Measurements from ENCODE around the gene KCNQ1. TPM values are rescaled to one million over a fixed set of nuclear protein-coding genes. Genes with fewer than 3 reads are reported as not detected.

Gene KCNQ1
- polyA plus RNA-seq, 1 experiment: not detected

DNA sequence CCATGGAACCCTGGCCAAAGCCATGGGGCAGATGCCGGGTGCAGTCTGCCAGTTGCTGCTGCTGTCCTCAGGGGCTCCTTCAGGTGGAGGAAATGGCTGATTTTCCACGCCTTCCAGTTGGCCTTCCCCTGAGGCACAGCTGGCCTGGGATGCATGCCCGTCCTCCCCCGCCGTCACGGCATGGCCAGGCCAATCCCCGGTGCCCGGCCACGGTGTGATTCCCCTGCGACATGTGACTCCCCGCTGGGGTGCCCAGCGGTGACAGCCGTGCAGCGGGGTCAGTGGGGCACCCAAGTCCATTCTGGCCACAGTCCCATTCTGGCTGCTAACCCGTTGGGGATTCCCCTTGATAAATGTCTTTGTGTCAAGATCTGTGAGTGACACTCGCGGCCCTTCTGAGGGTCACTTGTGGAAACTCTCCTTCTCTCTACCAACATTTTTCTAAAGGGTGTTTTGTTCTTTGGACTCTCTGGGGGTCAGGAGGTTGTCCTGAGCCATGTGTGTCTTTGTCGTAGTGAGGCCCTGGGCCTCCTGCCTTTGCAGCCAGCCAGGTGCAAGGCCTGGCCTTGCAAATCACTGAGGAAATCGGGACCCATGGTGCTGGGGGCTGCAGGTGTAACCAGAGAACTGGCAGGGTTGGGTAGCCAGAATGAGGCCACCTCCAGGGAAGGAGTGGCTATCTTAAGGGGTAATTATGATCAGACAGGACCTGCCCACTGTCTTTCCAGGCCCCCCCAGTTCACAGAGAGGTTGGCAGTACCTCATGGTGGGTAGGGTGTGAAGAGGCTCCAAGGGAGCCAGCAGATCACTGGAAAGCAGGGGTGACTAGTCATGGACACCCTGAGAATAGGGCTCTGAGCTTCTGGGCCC, 217.9 kb downstream of the KCNQ1 start:
- TF ChIP-seq, protein P1, sequence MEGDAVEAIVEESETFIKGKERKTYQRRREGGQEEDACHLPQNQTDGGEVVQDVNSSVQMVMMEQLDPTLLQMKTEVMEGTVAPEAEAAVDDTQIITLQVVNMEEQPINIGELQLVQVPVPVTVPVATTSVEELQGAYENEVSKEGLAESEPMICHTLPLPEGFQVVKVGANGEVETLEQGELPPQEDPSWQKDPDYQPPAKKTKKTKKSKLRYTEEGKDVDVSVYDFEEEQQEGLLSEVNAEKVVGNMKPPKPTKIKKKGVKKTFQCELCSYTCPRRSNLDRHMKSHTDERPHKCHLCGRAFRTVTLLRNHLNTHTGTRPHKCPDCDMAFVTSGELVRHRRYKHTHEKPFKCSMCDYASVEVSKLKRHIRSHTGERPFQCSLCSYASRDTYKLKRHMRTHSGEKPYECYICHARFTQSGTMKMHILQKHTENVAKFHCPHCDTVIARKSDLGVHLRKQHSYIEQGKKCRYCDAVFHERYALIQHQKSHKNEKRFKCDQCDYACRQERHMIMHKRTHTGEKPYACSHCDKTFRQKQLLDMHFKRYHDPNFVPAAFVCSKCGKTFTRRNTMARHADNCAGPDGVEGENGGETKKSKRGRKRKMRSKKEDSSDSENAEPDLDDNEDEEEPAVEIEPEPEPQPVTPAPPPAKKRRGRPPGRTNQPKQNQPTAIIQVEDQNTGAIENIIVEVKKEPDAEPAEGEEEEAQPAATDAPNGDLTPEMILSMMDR (IDR thresholded peaks at IDR 0.05; ENCODE audit: low read depth, low read length): no peak
- peaks cover 15% of the 10 kb centered on the region for H3K27me3 ChIP-seq (ENCODE audit: control insufficient read depth, insufficient read depth, low read length)
- no peak overlapping the region for H3K4me3 ChIP-seq (ENCODE audit: low read depth, low read length)
- CTCF ChIA-PET: no interaction called here
- POLR2A ChIA-PET: no interaction called here
- H3K27ac ChIP-seq (ENCODE audit: low read depth, low read length): no peak overlapping the region
- H3K9me3 ChIP-seq (ENCODE audit: control insufficient read depth, insufficient read depth, low read length): peaks cover 58% of the 10 kb centered on the region
- DNase-seq (ENCODE audit: low read depth, low spot score): no peak

DNA sequence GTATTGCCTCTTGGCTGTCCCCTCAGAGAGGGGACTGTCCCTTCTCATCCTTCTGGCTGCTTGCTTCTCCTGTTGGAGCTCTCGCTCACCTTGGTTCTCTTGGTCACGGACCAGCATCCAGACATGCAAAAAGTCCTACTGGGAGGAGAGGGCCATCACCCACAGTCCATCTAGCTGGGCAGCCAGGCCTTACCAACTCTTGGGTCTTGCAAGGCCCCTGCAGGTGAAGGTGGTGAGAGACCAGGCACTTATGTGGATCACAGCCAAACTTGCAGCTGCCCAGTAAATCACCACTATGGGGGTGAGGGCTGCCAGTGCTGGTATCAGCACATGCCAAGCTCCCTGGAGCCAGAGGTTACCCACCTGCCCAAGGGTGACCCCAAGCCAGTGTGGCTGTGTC, 218.7 kb downstream of the KCNQ1 start:
- POLR2A ChIA-PET: no interaction called here
- TF ChIP-seq, protein P1 (IDR thresholded peaks at IDR 0.05; ENCODE audit: low read depth, low read length): no peak
- Histone ChIP-seq H3K27ac (ENCODE audit: low read depth, low read length) (no peak overlapping the region), H3K27me3 (ENCODE audit: control insufficient read depth, insufficient read depth, low read length) (peaks cover 15% of the 10 kb centered on the region), H3K9me3 (ENCODE audit: control insufficient read depth, insufficient read depth, low read length) (peaks cover 52% of the 10 kb centered on the region), H3K4me3 (ENCODE audit: low read depth, low read length) (no peak overlapping the region)
- CTCF ChIA-PET: no interaction called here
- DNase-seq (ENCODE audit: low read depth, low spot score): no peak

DNA sequence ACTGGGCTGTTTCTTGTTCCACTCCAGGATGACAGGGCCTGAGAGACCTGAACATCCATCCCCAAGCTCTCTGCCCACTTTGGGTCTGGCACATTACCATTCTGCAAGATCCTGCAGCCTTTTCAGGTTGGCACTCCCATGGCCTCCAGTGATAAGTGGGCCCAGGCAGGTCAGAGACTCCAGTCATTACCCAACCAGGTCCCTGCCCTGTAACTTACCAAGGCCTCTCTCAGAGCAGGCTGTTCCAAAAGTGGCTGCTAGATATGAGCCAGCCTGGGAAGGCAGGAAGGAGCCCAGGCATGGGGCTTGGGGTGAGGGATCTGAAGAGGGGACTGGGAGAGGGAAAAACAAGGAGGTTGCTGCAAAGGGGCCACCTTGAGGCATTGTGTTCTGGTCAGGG, 219.1 kb downstream of the KCNQ1 start:
- H3K4me3 ChIP-seq (ENCODE audit: low read depth, low read length): no peak overlapping the region
- H3K9me3 ChIP-seq (ENCODE audit: control insufficient read depth, insufficient read depth, low read length): peaks cover 52% of the 10 kb centered on the region
- TF ChIP-seq, protein P1 (IDR thresholded peaks at IDR 0.05; ENCODE audit: low read depth, low read length): no peak
- H3K27ac ChIP-seq (ENCODE audit: low read depth, low read length): no peak overlapping the region
- H3K27me3 ChIP-seq (ENCODE audit: control insufficient read depth, insufficient read depth, low read length): peaks cover 15% of the 10 kb centered on the region
- POLR2A ChIA-PET: no interaction called here
- CTCF ChIA-PET: no interaction called here
- no peak for DNase-seq (ENCODE audit: low read depth, low spot score)

DNA sequence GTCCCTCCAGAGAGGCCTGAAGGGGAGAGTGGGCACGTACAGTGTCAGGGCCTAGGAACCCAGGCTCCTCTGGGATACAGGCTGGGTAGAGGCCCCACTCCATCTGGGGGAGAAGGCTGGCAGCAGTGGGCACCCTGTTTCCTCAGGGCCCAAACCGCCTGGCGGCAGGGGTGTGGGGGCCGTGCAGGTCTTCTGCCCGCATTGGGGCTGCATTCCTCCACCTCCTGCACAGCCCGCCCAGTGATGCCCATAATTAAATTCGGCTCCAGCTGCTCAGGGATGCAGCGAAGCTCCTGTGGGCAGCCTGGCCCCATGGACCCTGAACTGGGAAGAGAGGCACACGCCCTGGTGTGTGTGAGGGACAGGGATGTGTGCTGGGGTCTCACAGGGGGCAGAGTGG, 219.6 kb downstream of the KCNQ1 start:
- peaks cover 15% of the 10 kb centered on the region for H3K27me3 ChIP-seq (ENCODE audit: control insufficient read depth, insufficient read depth, low read length)
- peaks cover 52% of the 10 kb centered on the region for H3K9me3 ChIP-seq (ENCODE audit: control insufficient read depth, insufficient read depth, low read length)
- TF ChIP-seq, protein P1 (IDR thresholded peaks at IDR 0.05; ENCODE audit: low read depth, low read length): no peak
- H3K27ac ChIP-seq (ENCODE audit: low read depth, low read length): no peak overlapping the region
- POLR2A ChIA-PET: no interaction called here
- CTCF ChIA-PET: no interaction called here
- no peak overlapping the region for H3K4me3 ChIP-seq (ENCODE audit: low read depth, low read length)
- DNase-seq (ENCODE audit: low read depth, low spot score): no peak

DNA sequence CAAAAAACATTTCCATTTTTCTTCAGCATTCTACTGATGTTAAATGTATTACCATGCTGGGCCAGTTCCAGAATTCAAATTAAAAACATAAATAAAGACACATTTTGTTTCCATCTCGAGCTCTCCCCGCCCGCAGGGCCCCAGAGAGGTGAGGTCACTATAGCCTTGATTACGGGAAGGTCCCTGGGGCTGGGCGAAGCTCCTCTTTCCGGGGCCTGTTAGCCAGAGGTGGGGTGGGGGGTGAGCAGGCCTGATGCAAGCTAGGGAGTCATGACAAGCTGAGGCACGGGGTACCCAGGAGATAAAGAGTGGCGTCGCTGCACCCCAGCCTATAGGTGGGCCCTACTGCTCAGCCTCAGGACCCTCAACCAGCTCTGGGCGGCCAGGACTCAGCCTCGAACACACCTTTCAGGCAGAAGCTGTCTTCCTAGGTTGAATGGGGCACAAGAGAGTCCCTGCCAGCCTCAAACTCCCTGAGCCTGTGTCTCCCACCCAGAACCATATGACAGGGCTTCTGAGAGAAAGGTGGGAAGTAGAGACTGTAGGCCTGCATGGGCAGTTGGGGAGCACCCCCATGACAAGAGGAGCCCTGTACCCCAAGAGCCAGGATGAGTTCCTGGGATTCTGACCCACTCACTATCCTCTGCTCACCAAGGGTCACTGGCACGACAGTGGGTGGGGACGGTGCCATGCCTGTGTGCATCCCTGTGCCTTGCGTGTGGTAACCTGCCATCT, 220.2 kb downstream of the KCNQ1 start:
- peaks cover 52% of the 10 kb centered on the region for H3K9me3 ChIP-seq (ENCODE audit: control insufficient read depth, insufficient read depth, low read length)
- peaks cover 15% of the 10 kb centered on the region for H3K27me3 ChIP-seq (ENCODE audit: control insufficient read depth, insufficient read depth, low read length)
- no peak for DNase-seq (ENCODE audit: low read depth, low spot score)
- TF ChIP-seq, protein P1 (IDR thresholded peaks at IDR 0.05; ENCODE audit: low read depth, low read length): no peak
- no peak overlapping the region for H3K27ac ChIP-seq (ENCODE audit: low read depth, low read length)
- CTCF ChIA-PET: no interaction called here
- no peak overlapping the region for H3K4me3 ChIP-seq (ENCODE audit: low read depth, low read length)
- POLR2A ChIA-PET: no interaction called here

Measured in AG04450 (cell line).